CD4-positive, alpha-beta T cell treated with Interferon gamma for 1 hour (primary cell): ENCODE results near the gene AKR1C1.
"Not testable (repeated sequence)": the region's sequence is repeated elsewhere in the genome, so short reads cannot be mapped to it uniquely, and the experiment has no call there.

Experiments
- DNase-seq: peaks from one replicate; pipeline ENCODE4 v3.0.0-alpha.2; 2020

Gene AKR1C1

GRCh38 chr10:4984223-4984622, 21.0 kb downstream of the AKR1C1 start:
- DNase-seq = no peak

GRCh38 chr10:4984971-4985594, 21.9 kb downstream of the AKR1C1 start:
- no peak for DNase-seq

GRCh38 chr10:4988000-4988641, 24.9 kb downstream of the AKR1C1 start:
- DNase-seq = not testable (repeated sequence)

DNA sequence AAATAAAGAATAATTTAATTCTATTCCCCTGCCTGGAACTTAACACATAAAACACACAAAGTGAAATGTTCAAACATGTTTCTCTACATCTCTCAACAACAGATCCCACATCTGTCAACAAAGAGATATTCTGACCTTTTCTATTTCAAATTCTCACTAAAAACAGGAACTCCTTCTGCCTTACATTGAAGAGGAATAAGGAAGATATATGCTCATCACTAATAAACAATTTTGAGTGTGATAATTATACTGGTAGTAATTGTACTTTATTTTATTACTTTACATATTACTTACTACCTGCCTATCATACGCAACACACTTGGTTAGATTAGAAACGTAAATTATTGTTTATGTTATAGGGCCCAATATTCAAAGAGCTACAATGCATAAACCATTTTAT, 27.0 kb downstream of the AKR1C1 start:
- no peak for DNase-seq

GRCh38 chr10:4991463-4991862, 28.2 kb downstream of the AKR1C1 start:
- not testable (repeated sequence) for DNase-seq

- DNase-seq = not testable (repeated sequence)
These were observed 29.3 kb downstream of the AKR1C1 start for GRCh38 chr10:4992564-4992963.

DNA sequence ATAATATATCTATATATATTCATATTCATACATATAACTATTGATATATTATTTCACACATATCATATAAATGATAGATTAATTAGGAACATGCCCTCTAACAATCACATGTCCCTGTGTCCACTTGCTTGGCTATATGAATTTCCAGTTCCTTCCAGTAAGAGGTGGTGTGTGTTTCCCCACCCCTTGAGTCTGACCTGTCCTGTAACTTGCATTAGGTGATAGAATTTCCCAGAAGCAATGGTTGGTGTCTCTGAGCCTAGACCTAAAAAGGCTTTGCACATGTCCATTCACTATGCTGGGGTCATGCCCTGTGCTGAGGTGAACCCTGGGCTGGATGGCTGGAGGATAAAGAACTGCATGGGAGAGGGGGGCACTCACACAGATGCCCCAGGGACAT, 31.0 kb downstream of the AKR1C1 start:
- not testable (repeated sequence) for DNase-seq

DNA sequence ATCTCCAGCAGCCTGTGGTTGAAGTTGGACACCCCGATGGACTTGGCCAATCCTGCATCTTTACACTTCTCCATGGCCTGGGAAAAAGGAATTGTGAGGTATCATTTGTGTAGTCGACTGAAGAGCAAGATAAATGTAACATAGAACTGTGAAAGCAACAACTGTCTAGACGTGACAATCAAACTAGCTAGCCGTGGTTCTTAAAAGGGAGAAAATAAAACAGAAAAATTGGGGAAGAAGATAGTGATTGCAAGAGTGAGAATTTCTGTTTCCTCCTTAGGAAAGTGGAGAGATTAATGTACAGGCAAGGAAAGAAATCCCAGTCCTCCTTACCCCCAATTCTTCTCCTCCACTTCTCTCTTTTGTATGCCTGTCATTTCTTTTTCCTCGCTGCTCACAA, 35.5 kb downstream of the AKR1C1 start:
- no peak for DNase-seq

GRCh38 chr10:5002013-5002727, 39.0 kb downstream of the AKR1C1 start:
- DNase-seq = no peak

- DNase-seq = not testable (repeated sequence)
These were observed 40.2 kb downstream of the AKR1C1 start, which contains the start of gene AKR1C2 for GRCh38 chr10:5003127-5004029. Gene AKR1C2 (minus strand): TSS chr10:5003857. CDS start chr10:5003835, 22 bp downstream.

DNA sequence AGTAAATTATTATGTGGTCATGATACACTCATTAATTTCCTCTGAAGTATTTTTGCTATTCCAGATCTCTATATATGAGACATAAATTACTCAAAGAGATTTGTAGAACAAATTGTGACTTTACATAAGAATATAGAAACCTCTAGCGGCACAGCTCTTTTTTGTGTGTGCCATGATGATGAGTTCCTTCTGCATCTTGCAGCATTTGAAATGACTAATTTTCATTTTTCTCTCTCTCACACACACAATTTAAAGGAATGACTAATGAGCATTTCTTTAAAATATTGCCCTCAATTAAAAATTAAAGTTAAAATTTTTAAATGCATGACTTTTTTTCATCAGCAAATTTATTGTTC, 40.8 kb downstream of the AKR1C1 start:
- DNase-seq = not testable (repeated sequence)

DNA sequence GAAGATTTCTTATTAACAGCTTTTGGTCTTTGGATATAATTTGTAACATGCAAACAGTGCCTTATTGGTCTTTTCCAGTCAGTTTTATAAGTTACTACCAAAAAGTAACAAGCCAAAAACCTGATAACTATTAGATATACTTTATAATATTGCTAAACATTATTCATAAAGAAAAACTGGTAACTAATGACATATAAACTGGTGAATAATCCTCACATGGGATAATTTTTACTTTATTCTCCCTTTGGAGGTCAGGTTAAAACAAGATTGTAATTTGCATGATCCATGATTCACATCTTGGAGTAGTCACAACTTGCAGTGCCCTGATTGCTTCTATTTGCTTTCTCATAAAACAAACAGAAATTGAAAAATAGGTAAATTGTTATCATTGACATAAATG, 41.3 kb downstream of the AKR1C1 start:
- DNase-seq = not testable (repeated sequence)

DNA sequence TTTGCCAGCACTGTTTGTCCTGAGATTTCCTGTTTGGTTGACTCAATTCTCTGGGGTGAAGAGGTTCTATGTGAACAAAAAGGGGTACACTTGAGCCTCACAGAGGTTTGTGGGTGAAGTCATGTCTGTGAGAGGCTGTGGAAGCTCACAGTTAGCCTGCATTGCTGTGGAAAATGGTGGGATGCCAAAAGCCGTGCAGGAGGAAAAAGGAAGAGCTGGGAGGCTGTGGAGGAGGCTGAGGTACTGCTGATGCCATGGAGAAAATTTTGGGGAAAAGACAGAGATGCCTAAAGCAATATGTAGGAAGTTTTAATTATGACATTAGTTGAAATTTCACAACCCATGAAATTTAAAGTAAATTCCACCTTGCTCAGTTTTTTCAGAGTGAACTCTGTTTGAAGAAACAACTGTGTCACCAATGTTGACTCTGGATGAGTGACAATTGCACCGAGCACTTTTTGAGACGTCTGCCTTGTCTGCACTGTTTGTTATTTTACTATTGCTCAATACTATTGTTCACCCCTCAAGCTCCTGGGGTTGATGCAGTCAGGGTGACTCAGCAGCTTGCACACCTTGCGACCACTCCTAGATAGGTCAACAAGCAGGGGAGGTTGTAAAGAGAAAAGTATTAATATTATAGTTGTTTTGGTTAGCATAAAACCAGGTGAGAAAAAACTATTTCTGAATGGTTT, 45.8 kb downstream of the AKR1C1 start:
- DNase-seq = not testable (repeated sequence)

- DNase-seq = not testable (repeated sequence)
These were observed 46.8 kb downstream of the AKR1C1 start for GRCh38 chr10:5010043-5010442.

- DNase-seq = not testable (repeated sequence)
These were observed 48.2 kb downstream of the AKR1C1 start for GRCh38 chr10:5011392-5011791.

GRCh38 chr10:5012595-5012994, 49.4 kb downstream of the AKR1C1 start:
- DNase-seq = no peak

DNA sequence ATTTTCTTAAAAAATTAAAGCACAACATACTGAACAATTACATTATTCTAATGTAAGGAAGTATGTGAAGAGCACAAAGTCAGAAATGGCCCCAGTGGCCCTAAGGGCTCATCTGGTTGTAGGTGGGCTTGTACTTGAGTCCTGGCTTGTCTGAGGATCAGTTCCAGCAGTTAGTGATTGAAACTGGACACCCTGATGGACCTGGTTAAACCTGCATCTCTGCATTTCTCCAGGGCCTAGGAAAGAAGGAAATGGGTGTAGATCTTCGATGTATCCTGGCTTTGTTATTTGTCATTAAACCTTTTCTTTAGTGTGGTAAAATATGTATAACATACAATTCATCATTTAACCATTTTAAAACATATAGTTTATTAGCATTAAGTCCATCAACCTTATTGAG, 50.2 kb downstream of the AKR1C1 start:
- no peak for DNase-seq

DNA sequence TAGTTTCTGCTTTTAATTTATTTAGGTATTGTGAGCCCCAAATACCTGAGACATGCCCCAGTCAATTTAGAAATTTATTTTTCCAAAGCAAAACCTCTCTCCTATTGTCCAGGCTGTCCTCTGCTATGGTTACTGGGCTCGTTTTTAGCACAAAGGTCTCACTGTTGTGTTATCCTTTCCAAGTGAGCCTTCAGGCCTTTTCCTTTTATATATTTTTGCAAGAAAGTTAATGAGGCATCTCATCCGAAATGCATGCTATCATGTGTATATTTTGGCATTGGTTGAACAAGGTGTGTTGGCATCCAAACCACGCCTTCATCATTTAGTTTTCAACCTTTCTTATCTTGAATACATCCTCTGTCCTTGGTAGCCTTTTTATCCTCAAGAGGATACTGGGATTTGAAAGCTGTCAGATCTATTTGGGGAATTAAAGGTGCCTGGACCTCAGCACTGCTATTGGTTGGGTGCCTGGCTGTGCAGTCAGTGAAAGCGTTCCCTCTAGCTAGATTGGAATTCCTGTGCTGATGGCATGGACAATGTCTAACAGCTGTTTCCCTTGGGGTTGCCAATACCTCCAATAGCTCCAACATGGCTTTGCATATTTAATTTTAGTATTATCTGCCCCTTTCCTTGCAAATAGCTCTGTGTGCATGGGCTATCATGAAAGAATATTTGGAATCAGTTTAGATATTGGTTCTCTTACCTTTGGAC, 51.1 kb downstream of the AKR1C1 start:
- DNase-seq = not testable (repeated sequence)

DNA sequence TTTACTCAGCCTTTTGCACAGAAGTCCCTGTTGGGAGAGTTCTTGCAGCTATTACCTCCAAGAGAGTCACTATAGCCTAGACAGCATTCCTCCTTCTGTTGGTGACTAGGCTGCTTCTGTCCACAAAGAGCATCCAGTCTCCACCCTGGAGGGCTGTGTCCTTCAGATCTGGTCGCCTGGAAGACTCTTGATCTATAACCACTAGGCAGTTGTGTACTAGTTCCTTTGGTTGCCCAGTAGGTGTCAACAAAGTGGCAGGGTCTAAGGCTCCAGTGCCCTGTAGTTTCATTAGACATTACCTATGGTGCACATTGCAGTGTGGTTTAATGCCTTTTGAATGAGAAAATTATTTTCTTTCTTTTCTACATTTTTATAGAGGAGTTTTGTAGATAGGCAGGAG, 51.7 kb downstream of the AKR1C1 start:
- DNase-seq = no peak

GRCh38 chr10:5018134-5018533, 54.9 kb downstream of the AKR1C1 start:
- no peak for DNase-seq

DNA sequence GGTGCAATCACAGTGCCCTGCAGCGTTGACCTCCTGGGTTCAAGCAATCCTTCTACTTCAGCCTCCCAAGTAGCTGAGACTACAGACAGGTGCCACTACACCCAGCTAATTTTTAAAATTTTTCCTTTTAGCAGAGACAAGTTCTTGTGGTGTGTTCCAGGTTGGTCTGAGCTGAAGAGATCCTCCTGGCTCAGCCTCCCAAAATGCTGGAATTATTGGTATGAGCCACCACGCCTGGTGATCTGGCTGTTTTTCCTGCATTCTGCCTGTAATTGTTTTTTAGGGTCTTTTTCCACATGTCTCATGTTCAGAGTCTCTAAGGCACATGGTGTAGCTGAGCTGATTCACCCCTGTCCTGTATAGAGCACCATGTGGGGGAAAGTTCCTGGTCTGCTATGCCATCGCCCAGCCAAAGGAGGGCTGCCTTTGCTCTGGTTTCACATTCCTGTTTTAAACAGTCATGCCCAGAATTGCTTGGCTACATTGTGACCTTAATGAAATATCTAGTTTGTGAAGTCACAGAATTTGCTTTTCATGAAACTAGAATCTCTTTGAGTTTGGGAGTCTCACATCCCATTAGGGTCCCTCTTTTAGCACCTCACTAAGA, 55.6 kb downstream of the AKR1C1 start:
- DNase-seq = not testable (repeated sequence)
